ENCODE measurements around the gene RPS17. TPM values are rescaled to one million over a fixed set of nuclear protein-coding genes. Genes with fewer than 3 reads are reported as not detected.
"Not testable (repeated sequence)": the region's sequence is repeated elsewhere in the genome, so short reads cannot be mapped to it uniquely, and the experiment has no call there.

RPS17 gene
- total RNA-seq, 1 experiment from 2014 or later = 4,992 TPM

DNA sequence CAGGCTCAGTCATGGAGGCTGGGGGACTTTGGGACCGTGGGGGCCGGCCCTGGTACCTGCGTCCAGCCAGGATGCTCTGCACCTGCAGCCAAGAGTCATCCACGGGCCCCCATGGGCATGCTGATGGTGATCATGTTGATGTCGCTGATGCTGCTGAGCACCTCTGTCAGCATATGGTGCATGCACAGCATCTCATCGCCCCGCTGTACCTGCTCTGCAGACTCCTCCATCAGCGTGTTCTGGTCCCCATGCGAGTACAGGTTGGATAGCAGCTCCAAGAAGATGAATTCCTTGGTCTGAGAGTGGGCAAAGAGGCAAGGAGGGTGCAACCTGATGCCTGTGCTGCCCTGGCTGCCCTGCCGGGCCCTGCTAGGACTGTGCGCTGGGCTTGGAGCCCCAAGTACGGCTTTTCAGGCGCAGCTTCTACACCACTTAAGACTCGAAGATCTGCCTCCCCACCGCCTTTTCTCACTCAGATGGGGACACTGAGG, 7.2 kb downstream of the RPS17 start:
- in situ Hi-C loops (cut with HindIII; ENCODE audit: low pct_unique_long_range_greater_than_20kb, low sequenced_read_pairs) = no loop called here
- no peak for DNase-seq (ENCODE audit: low read depth, low spot score)

DNA sequence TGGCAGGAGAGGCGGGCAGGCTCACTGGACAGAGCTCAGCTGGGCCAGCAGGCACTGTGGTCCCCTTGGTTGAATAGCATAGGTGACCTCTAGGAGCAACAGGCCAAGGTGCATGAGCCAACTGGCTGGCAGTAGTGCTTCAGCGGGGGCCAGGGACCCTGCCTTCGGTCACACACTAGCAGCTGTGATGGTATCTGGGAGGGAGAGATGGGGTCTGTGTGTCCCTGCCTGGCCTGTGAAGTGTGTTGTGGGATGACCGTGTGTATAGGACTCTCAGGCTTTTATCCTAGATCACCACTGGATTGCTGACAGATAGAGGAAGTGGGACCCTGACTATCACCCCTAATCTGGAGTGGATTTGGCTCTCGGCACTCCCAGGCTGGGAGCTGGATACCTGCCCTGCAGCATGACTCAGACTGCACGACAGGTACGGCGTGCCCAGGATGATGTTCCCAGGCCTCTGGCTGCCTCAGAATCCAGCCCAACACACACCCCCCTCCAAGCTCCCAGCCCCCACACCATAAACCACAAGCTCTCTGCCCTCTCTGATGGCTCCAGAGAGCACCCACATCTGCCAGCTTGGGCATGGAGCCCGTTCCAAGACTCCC, 7.8 kb downstream of the RPS17 start:
- no peak for DNase-seq (ENCODE audit: low read depth, low spot score)
- in situ Hi-C loops (cut with HindIII; ENCODE audit: low pct_unique_long_range_greater_than_20kb, low sequenced_read_pairs) = no loop called here

DNA sequence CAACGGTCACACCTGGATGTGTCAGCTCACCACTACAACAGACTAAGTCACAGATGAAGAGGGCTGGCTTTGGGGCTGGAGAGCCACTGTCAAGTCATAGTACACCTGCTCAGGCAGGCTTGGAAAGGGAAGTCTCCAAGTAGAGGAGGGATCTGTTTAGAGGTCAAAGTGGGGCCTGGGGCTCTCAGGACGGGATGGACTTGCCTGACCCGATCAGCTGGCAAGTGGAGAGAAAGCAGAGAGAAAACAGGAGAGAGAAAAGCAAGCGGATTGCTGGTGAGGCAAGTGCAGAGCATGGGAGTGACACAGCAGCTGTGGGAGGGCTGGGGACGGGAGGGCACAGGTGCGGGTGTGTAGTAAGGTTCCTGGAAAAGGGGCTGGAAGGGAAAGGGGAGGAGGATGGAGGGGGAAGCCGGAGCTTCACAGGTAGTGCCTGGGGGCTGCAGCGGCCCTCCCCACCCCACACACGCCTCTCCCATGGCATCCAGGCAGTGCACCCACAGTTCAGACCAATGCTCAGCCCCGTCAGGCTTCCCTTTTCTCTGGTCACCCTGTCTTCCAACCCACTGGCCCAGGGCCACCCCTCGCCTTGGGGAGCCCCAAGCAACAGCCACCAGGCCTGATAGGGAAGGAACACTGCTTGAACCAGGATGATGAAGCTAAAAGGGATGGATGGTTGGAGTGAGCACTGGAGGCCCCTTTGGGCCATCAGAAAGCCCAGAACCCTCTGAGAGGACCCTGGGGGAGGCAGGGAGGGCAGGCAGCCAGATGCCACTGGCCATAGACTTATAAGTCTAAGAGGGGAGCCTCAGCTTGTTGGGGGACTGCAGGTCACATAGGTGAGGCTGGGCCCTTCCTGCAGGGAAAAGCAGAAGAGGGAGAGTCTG, 8.5 kb downstream of the RPS17 start:
- in situ Hi-C loops (cut with HindIII; ENCODE audit: low pct_unique_long_range_greater_than_20kb, low sequenced_read_pairs) = no loop called here
- no peak for DNase-seq (ENCODE audit: low read depth, low spot score)

DNA sequence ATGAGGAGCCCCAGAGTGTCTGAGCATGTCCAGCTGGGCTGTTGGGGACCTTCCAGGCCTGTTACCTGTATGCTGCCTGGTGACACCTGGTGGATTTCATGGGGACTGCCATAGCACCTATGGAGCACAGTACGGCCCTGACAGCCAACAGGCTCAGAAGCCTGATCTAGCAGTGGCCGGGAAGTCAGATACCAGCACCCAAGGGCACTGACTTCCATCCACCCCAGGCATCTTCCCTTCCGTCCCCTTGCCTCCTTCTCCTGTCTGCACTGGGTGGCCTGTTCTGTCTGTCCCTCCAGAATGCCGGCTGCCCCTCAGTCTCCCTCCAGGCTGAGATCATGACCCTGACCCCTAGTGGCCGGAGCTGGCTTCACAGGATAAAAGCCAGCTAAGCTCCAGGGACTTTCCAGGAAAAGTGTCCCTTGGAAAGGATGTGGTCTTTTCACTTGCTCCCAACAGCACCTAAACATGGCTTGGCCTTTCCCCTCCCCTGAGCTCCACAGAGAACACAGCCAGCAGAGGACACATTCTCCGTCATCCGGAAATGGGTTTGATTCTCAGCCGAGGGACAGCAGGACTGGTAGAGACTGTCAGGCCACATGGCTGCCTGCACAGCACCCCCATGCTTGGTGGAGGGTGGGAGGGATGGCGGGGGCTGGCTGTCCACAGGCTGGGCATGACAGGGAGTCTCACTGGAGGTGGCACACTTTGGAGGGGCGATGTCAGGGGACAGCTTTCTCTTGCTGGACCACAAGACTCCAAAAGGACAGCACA, 9.5 kb downstream of the RPS17 start:
- peak; percentile 73 for DNase-seq (ENCODE audit: low read depth, low spot score)
- in situ Hi-C loops (cut with HindIII; ENCODE audit: low pct_unique_long_range_greater_than_20kb, low sequenced_read_pairs) = no loop called here

DNA sequence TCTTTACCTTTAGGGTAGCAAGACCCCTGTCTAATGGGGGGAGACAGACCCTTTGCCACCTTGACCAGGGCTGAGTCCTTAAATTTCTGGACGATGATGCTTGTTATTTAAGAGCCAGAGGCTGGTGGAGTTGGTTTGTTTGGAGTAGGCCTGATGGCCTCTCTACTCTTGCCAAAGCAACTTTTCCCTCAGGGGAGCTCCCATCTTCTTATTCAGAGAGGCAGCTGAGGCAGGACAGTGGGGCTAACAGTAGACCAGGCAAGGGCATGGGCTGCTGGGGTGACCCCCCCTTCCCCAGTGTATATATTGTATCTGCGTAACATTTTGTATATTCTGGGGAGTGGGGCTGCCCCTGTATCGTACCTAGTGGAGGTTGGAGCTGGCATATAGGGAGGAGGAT, 10.3 kb downstream of the RPS17 start:
- no peak for DNase-seq (ENCODE audit: low read depth, low spot score)
- in situ Hi-C loops (cut with HindIII; ENCODE audit: low pct_unique_long_range_greater_than_20kb, low sequenced_read_pairs) = no loop called here

DNA sequence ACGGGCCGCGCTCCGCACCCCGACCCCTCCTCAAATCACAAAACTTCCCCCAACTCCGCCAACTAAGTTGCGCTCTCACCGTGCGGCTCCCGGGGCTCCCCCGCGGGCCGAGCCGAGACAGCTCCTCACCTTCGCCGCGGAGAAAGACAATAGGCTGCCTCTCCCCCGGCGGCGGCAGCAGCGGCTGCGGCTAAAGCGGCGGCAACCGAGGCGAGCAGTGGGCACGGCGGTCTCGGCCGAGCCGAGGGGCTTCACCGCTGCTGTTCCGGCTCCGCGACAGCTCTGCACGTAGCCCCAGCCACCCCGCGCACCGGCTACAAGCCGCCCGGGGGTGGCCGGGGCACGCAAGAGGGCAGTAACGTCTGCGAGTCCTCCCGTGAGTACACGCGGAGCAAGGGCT, 26.7 kb downstream of the RPS17 start:
- in situ Hi-C loops (cut with HindIII; ENCODE audit: low pct_unique_long_range_greater_than_20kb, low sequenced_read_pairs); DNase-seq (ENCODE audit: low read depth, low spot score): not testable (repeated sequence)

DNA sequence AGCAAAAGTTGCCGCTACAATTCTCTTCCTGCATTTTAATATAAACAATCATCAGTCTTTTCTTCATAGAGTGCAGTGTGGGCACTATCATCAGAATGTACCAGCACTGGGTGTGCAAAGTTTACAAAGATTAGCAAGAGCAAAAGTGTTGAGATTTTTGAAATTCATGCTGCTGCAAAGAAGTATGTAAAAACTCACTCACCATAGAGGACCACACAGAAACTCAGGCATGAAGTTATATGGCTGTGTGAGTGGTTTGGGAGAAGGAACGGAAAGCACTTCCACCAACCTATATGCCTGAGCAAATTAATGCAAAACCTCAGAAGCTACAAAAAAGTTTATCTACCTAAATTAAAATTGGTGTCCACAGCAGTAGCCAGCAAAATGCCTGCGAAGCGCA, 32.6 kb downstream of the RPS17 start:
- in situ Hi-C loops (cut with HindIII; ENCODE audit: low pct_unique_long_range_greater_than_20kb, low sequenced_read_pairs); DNase-seq (ENCODE audit: low read depth, low spot score): not testable (repeated sequence)

DNA sequence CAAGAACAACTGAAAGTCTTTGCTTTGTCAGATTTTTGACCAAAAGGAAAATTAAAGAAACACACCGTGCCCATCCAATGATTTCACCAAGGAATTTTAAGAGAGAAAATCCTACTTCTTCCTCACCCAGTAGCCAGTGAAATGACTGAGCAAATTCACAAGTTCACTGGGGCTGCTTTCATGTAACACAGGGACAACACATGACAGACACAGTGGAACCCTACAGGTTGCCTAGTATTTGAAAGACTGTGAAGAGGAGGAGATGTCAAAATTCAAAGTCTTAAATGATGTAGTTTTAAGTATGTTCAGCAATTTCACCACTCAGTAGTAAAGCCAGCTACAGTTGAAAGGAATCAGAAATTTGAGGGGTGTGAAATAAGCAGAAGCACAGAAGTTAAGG, 33.2 kb downstream of the RPS17 start:
- in situ Hi-C loops (cut with HindIII; ENCODE audit: low pct_unique_long_range_greater_than_20kb, low sequenced_read_pairs); DNase-seq (ENCODE audit: low read depth, low spot score): not testable (repeated sequence)

DNA sequence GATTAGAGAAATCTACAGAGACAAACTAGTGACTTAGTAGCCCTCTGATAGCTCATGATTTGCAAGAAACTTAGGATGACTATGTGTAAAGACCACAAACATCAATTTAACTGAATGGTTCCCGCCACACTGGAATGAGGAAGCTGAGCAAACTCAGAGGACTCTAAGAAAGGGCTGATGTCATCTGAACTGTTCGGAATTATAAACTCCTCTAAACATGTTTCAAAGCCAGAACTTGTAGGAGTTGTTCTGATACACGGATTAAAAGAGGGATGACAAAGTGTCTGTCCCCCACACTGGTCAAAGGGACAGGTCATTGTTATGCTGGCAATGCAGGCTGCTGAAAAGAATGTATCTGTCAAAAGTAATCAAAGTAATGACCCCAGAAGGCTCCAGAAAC, 34.4 kb downstream of the RPS17 start:
- in situ Hi-C loops (cut with HindIII; ENCODE audit: low pct_unique_long_range_greater_than_20kb, low sequenced_read_pairs); DNase-seq (ENCODE audit: low read depth, low spot score): not testable (repeated sequence)

DNA sequence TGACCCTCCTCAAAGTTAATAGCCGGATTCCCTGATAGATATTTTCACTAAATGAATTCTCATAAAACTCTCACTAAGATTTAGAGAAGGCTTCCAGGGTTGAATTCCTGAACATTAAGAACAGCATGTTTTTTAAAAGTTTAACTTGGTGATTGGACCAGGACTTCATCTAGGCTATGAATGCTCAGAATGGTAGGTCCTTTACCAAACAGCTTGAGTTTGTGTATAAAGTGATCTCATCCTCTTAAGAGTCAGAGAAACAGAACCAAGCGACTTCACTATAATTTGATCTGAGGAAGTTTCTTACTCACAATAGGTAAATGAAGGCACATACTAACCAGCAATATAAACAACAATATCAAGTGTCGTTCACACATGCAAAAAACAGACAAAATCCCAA, 36.2 kb downstream of the RPS17 start:
- in situ Hi-C loops (cut with HindIII; ENCODE audit: low pct_unique_long_range_greater_than_20kb, low sequenced_read_pairs); DNase-seq (ENCODE audit: low read depth, low spot score): not testable (repeated sequence)

DNA sequence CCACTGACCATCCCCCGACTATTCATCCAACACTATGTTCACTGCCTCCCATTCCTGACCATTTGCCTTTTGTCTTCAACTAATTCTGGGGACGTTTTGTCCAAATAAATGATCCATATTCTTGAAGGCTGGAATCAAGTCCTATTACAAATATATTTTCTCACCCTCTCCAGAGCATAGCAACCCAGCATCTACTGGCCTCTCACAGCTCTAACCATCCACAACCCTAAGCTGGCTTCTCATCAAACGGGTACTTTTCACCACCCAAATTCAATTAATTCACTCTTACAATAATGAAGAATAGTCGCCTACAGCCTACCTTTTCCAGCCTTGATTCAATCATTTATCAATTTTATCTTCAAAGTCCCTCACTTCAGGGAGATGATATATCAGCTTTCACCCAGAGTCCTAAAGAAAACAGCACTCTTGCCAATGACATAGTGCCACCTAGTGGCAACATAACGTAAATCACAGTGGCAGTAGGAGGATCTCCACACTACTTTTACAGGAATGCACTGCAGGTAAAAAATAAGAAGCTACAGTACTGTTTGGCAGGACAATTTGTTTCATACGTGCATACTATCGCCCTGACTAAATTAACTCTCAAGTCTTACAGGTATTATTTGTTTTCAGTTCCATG, 37.4 kb downstream of the RPS17 start:
- in situ Hi-C loops (cut with HindIII; ENCODE audit: low pct_unique_long_range_greater_than_20kb, low sequenced_read_pairs); DNase-seq (ENCODE audit: low read depth, low spot score): not testable (repeated sequence)

DNA sequence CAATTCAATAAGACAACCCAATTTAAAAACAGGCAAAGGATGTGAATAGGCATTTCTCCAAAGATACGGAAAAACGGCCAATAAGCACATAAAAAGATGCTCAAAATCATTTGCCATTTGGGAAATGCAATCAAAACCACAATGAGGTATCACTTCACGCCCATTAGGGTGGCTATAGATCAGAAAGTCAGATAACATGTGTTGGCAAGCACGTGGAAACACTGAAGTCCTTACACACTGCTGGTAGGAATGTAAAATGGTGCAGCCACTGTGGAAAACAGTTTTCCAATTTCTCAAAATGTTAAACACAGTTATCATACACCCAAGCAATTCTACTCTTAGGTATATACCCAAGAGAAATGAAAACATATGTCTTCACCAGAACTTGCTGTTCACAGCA, 39.5 kb downstream of the RPS17 start:
- DNase-seq (ENCODE audit: low read depth, low spot score); in situ Hi-C loops (cut with HindIII; ENCODE audit: low pct_unique_long_range_greater_than_20kb, low sequenced_read_pairs): not testable (repeated sequence)

DNA sequence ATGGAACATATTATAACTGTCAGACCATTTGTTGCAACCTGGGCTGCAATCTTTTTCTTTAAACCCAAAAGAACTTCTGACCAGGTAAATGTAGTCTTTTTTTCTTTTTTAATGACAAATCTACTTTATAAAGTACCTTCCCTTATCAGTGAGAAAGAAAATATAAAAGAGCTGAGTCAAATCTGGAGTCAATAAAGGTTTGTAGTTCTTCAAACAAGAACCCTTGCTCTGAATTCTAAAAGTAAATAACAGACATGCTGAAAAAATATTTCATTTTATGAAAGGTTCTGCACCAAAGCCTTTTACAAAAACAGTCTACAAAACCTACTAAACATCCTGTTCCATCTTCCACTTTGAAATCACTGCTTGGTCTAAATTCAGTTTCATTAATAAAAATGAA, 42.3 kb downstream of the RPS17 start:
- in situ Hi-C loops (cut with HindIII; ENCODE audit: low pct_unique_long_range_greater_than_20kb, low sequenced_read_pairs); DNase-seq (ENCODE audit: low read depth, low spot score): not testable (repeated sequence)

DNA sequence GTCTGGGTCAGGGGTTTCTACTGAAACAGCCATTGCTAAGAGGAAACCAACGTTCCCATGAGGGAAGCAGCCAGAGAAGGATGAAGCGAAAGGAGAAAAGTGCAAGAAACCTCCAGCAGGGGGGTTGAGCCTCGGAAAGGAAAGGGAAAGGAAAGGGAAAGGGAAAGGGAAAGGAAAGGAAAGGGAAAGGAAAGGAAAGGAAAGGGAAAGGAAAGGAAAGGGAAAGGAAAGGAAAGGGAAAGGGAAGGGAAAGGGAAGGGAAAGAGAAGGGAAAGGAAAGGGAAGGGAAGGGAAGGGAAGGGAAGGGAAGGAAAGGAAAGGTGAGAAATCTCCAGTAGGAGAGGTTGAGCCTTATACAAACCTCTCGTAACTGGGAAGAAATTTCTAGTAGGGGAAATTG, 52.0 kb downstream of the RPS17 start:
- in situ Hi-C loops (cut with HindIII; ENCODE audit: low pct_unique_long_range_greater_than_20kb, low sequenced_read_pairs) = not testable (repeated sequence)
- peak; percentile 34 for DNase-seq (ENCODE audit: low read depth, low spot score)

DNA sequence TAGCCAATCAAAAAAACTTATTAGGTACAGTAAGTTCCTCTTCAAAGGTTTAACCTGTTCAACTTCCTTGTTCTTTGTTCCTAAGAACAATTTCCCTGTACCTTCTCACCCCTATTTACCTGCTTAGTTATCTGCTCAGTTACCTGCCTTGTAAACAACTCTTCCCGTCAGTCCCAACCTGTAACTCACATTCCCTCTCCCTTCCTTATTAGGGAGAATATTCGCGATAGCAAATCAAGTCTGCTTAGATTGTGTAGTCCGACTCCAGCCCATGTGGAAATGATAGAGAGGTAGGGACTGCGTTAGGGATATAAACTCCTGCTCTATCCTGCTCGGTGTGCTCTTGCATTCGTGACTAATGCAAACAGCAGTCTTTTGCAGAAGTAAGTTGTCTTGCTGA, 53.2 kb downstream of the RPS17 start:
- in situ Hi-C loops (cut with HindIII; ENCODE audit: low pct_unique_long_range_greater_than_20kb, low sequenced_read_pairs); DNase-seq (ENCODE audit: low read depth, low spot score): not testable (repeated sequence)
